ENCODE data around the gene AFMID.
"Not testable (repeated sequence)": the region's sequence is repeated elsewhere in the genome, so short reads cannot be mapped to it uniquely, and the experiment has no call there.

The AFMID gene

GRCh38 chr17:78223765-78224164, 36.6 kb downstream of the AFMID start:
- no peak for DNase-seq (ENCODE audit: low spot score)

GRCh38 chr17:78224231-78225087, 37.3 kb downstream of the AFMID start:
- DNase-seq (ENCODE audit: low spot score): no peak

- no peak for DNase-seq (ENCODE audit: low spot score)
Observed at GRCh38 chr17:78225088-78225865, 38.1 kb downstream of the AFMID start.

- DNase-seq (ENCODE audit: low spot score): no peak
Observed at GRCh38 chr17:78226055-78226758, 39.0 kb downstream of the AFMID start.

- DNase-seq (ENCODE audit: low spot score): no peak
Observed at GRCh38 chr17:78226759-78227454, 39.7 kb downstream of the AFMID start.

- DNase-seq (ENCODE audit: low spot score): no peak
Observed at GRCh38 chr17:78227455-78227916, 40.3 kb downstream of the AFMID start.

GRCh38 chr17:78228176-78228575, 41.0 kb downstream of the AFMID start:
- DNase-seq (ENCODE audit: low spot score): no peak

GRCh38 chr17:78230252-78230962, 43.2 kb downstream of the AFMID start:
- DNase-seq (ENCODE audit: low spot score): no peak

GRCh38 chr17:78230996-78231935, 44.1 kb downstream of the AFMID start, which contains the start of gene TMEM235:
TSS of gene TMEM235 (plus strand) at chr17:78231631. CDS start at chr17:78232024, 393 bp downstream.
- DNase-seq (ENCODE audit: low spot score): no peak

GRCh38 chr17:78231991-78232858, 45.1 kb downstream of the AFMID start:
- no peak for DNase-seq (ENCODE audit: low spot score)

- no peak for DNase-seq (ENCODE audit: low spot score)
Observed at GRCh38 chr17:78232859-78233173, 45.7 kb downstream of the AFMID start.

- no peak for DNase-seq (ENCODE audit: low spot score)
Observed at GRCh38 chr17:78233678-78234077, 46.5 kb downstream of the AFMID start.

GRCh38 chr17:78234261-78234865, 47.2 kb downstream of the AFMID start:
- DNase-seq (ENCODE audit: low spot score): no peak

- not testable (repeated sequence) for DNase-seq (ENCODE audit: low spot score)
Observed at GRCh38 chr17:78235022-78235421, 47.9 kb downstream of the AFMID start.

- DNase-seq (ENCODE audit: low spot score): no peak
Observed at GRCh38 chr17:78235885-78236284, 48.7 kb downstream of the AFMID start.

- DNase-seq (ENCODE audit: low spot score): no peak
Observed at GRCh38 chr17:78236362-78237127, 49.4 kb downstream of the AFMID start.

- DNase-seq (ENCODE audit: low spot score): peak; percentile 55
Observed at GRCh38 chr17:78237401-78238012, 50.3 kb downstream of the AFMID start.
